Vagina (tissue), 2 donors: ENCODE data around the gene CYB561. TPM values are rescaled to one million over a fixed set of nuclear protein-coding genes. Genes with fewer than 3 reads are reported as not detected.

Source experiments
- DNase-seq, 2 donors: peaks; one replicate each; pipeline ENCODE4 v3.0.0-alpha.2; 2017; ENCODE audit errors: extremely low spot score in 2 of 2
- H3K27ac ChIP-seq: fragments of 200-600 bp; sonication (generic); one replicate; pipeline ENCODE4 v1.5.1; 2019
- H3K27me3 ChIP-seq: fragments of 200-600 bp; sonication (generic); one replicate; pipeline ENCODE4 v1.5.1; 2019
- H3K36me3 ChIP-seq, 2 donors: fragments of 200-600 bp; sonication (generic); one replicate each; pipeline ENCODE4 v1.5.1; 2017 to 2019
- H3K4me1 ChIP-seq: fragments of 200-600 bp; sonication (generic); one replicate; pipeline ENCODE4 v1.5.1; 2019
- H3K4me3 ChIP-seq, 2 donors: fragments of 200-600 bp; sonication (generic); 1 replicate in 1 of 2; 2 replicates in 1 of 2; pipeline ENCODE4 v1.5.1; 2016 to 2019
- H3K9me3 ChIP-seq: fragments of 200-600 bp; sonication (generic); one replicate; pipeline ENCODE4 v1.5.1; 2019
- POLR2A ChIP-seq, 2 donors: fragments of 450-650 bp; IDR thresholded peaks; one replicate each; pipeline ENCODE4 v1.6.1; 2017; ENCODE audit warnings: antibody characterized with exemption in 2 of 2, mild to moderate bottlenecking in 2 of 2, moderate library complexity in 2 of 2
- POLR2AphosphoS5 ChIP-seq, 2 donors: sonication (generic); formaldehyde crosslinking; IDR thresholded peaks; one replicate each; pipeline ENCODE4 v1.9.0; 2017; ENCODE audit warnings: antibody characterized with exemption in 2 of 2, mild to moderate bottlenecking in 2 of 2, low read depth in 1 of 2; ENCODE audit not compliant: insufficient read depth in 1 of 2
- intact Hi-C: fragments of 100-400 bp; cut with DNase I; formaldehyde crosslinking; loops from one replicate; pipeline ENCODE4 v1.15.1; 2023
- total RNA-seq: library from RNA; depleted of rRNA; stranded (reverse); fragments of >200 nt; gene quantifications from one replicate; pipeline ENCODE4 v1.2.3, GENCODE V29; 2016
- TF ChIP-seq, protein P1 (sequence below), 3 experiments: fragments of 450-650 bp in 2 of 3; fragments of 200-600 bp in 1 of 3; sonication (generic) in 1 of 3; IDR thresholded peaks; one replicate each; pipeline ENCODE4 v1.5.1; 2017 to 2019; ENCODE audit warnings: antibody characterized with exemption in 3 of 3, mild to moderate bottlenecking in 2 of 3, moderate library complexity in 2 of 3

The CYB561 gene
- total RNA-seq, 1 donor from 2014 or later: 46.2 TPM

DNA sequence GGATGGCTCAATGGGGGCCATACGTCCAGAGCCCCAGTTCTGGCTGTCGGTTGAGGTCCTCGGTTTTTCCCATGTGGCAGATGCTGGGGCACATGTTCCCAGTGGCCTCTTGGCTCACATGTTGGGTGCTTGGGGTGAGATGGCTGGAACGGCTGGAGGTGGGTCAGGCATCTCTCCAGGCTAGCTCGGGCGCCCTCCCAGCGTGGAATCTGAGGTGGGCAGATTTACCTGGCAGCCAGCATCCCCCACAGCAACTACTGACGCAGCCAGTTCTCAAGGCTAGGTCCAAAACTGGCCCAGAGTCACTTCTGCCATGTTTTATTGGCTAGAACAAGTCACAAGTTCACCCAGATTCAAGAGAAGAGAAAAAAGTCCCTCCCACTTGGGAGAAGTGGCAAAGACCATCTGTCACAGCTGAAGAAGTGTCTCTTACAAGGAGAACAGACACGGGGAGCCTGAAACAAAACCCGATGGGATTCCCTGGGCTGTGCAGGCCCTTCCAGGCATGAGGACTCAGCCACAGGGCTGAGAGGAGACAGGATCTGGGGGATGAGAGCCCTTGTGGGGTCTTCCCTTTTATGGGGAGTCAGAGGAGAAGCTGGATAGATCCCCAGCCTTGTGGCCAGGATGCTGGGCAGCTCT, 46.0 kb upstream of the CYB561 start:
- TF ChIP-seq POLR2AphosphoS5 (IDR thresholded peaks at IDR 0.05; ENCODE audit: insufficient read depth in 1 of 2, low read depth in 1 of 2) (no peak), POLR2A (IDR thresholded peaks at IDR 0.05) (no peak)
- TF ChIP-seq, protein P1, sequence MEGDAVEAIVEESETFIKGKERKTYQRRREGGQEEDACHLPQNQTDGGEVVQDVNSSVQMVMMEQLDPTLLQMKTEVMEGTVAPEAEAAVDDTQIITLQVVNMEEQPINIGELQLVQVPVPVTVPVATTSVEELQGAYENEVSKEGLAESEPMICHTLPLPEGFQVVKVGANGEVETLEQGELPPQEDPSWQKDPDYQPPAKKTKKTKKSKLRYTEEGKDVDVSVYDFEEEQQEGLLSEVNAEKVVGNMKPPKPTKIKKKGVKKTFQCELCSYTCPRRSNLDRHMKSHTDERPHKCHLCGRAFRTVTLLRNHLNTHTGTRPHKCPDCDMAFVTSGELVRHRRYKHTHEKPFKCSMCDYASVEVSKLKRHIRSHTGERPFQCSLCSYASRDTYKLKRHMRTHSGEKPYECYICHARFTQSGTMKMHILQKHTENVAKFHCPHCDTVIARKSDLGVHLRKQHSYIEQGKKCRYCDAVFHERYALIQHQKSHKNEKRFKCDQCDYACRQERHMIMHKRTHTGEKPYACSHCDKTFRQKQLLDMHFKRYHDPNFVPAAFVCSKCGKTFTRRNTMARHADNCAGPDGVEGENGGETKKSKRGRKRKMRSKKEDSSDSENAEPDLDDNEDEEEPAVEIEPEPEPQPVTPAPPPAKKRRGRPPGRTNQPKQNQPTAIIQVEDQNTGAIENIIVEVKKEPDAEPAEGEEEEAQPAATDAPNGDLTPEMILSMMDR (IDR thresholded peaks at IDR 0.05): no peak
- H3K27ac ChIP-seq: no peak overlapping the region
- no peak overlapping the region for H3K4me3 ChIP-seq
- H3K9me3 ChIP-seq: no peaks in the 10 kb centered on the region
- H3K36me3 ChIP-seq: no peaks in the 10 kb centered on the region
- H3K4me1 ChIP-seq: no peaks in the 10 kb centered on the region
- H3K27me3 ChIP-seq: no peaks in the 10 kb centered on the region
- intact Hi-C loops: no loop called here
- no peak for DNase-seq

DNA sequence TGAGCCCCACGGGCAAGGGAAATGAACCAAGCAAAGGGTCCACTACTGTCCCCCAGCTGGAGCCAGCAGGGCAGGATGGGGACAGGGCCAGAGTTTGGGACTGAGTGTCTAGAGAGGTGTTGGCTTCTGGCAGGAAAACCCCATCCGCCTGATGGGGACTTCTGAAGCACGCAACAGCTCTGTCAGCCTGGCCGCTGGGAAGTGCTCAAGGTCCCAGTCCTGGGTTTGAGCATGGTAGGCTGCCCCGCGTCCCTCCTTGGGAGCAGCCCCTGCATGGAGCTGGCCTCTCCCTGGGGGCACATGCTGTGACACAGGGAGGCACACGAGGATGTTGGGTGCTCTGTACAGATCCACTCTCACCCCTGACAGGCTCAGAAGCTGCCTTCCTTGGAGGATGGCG, 45.3 kb upstream of the CYB561 start:
- no peaks in the 10 kb centered on the region for H3K4me1 ChIP-seq
- TF ChIP-seq, protein P1 (IDR thresholded peaks at IDR 0.05): no peak
- TF ChIP-seq POLR2AphosphoS5 (IDR thresholded peaks at IDR 0.05; ENCODE audit: insufficient read depth in 1 of 2, low read depth in 1 of 2) (no peak), POLR2A (IDR thresholded peaks at IDR 0.05) (no peak)
- intact Hi-C loops: no loop called here

DNA sequence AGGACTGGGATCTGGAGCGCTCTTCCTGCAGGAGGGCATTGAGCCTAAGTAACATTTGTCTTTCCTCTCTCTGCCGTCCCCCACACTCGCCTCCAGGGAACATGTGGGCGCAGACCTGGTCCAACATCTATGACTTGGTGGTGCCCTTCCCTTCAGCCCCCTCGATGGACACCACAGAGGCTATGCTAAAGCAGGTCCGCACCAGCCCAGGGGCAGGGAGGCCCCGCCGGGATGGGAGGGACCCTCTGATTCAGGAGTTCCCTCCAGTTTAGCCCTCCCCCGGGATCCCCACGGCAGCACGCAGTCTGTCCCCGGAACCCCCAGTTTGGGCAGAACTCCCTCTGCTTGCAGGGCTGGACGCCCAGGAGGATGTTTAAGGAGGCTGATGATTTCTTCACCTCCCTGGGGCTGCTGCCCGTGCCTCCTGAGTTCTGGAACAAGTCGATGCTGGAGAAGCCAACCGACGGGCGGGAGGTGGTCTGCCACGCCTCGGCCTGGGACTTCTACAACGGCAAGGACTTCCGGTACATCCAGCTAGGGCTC, 44.8 kb upstream of the CYB561 start:
- no peaks in the 10 kb centered on the region for H3K9me3 ChIP-seq
- TF ChIP-seq, protein P1 (IDR thresholded peaks at IDR 0.05): no peak
- TF ChIP-seq POLR2A (IDR thresholded peaks at IDR 0.05): no peak
- TF ChIP-seq POLR2AphosphoS5 (IDR thresholded peaks at IDR 0.05; ENCODE audit: insufficient read depth in 1 of 2, low read depth in 1 of 2): no peak
- no peak overlapping the region for H3K27ac ChIP-seq
- H3K27me3 ChIP-seq: no peaks in the 10 kb centered on the region
- H3K36me3 ChIP-seq: no peaks in the 10 kb centered on the region
- DNase-seq: no peak
- no peak overlapping the region for H3K4me3 ChIP-seq
- H3K4me1 ChIP-seq: no peaks in the 10 kb centered on the region
- intact Hi-C loops: no loop called here

More for the DNA sequence above, 45.3 kb upstream of the CYB561 start:
- Histone ChIP-seq H3K4me3 (no peak overlapping the region), H3K9me3 (no peaks in the 10 kb centered on the region), H3K36me3 (no peaks in the 10 kb centered on the region), H3K27me3 (no peaks in the 10 kb centered on the region), H3K27ac (no peak overlapping the region)
- DNase-seq: no peak

- Histone ChIP-seq H3K4me1 (no peaks in the 10 kb centered on the region), H3K27me3 (no peaks in the 10 kb centered on the region), H3K4me3 (no peak overlapping the region), H3K36me3 (no peaks in the 10 kb centered on the region), H3K27ac (no peak overlapping the region), H3K9me3 (no peaks in the 10 kb centered on the region)
- no peak for DNase-seq
- TF ChIP-seq POLR2AphosphoS5 (IDR thresholded peaks at IDR 0.05; ENCODE audit: insufficient read depth in 1 of 2, low read depth in 1 of 2) (no peak), POLR2A (IDR thresholded peaks at IDR 0.05) (no peak)
- TF ChIP-seq, protein P1 (IDR thresholded peaks at IDR 0.05): no peak
- intact Hi-C loops: no loop called here
These were observed 44.2 kb upstream of the CYB561 start for GRCh38 chr17:63490329-63490728.

DNA sequence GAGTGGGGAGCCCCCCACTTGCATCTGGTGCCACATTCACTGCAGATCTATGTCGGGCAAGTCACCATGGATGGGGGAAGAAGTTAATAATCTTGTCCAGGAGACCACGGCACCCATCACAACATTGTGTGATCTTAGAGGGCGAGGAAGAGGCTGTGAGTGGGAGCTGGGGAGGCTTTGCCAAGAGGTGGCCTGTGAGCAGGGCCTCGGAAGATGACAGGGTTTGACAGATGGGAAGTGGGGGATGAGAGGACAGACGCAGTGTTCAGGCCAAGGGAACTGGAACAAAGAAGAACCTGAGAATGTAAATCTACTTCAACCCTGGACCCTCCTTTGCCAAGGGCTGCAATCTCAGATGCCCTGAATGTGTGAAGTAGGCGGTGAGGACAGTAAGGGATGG, 43.2 kb upstream of the CYB561 start:
- TF ChIP-seq POLR2A (IDR thresholded peaks at IDR 0.05) (no peak), POLR2AphosphoS5 (IDR thresholded peaks at IDR 0.05; ENCODE audit: insufficient read depth in 1 of 2, low read depth in 1 of 2) (no peak)
- TF ChIP-seq, protein P1 (IDR thresholded peaks at IDR 0.05): no peak
- Histone ChIP-seq H3K4me3 (no peak overlapping the region), H3K27me3 (no peaks in the 10 kb centered on the region), H3K9me3 (no peaks in the 10 kb centered on the region), H3K4me1 (no peaks in the 10 kb centered on the region), H3K36me3 (no peaks in the 10 kb centered on the region), H3K27ac (no peak overlapping the region)
- intact Hi-C loops: no loop called here
- DNase-seq: no peak
